ENCODE data around the gene UBE3A.

Gene UBE3A

GRCh38 chr15:25408428-25408827 is 30.4 kb downstream of the UBE3A start:
- TF ChIP-seq CTCF (IDR thresholded peaks at IDR 0.05; ENCODE audit: unreplicated experiment in 3 of 3), result no peak
- Mint-ChIP-seq H3K9me3 (peaks cover 5% of the 10 kb centered on the region), H3K27ac (no peak overlapping the region), H3K27me3 (ENCODE audit: low read depth) (no peaks in the 10 kb centered on the region), H3K4me3 (no peak overlapping the region), H3K36me3 (ENCODE audit: low read depth) (peaks cover 55% of the 10 kb centered on the region), H3K4me1 (peaks cover 6% of the 10 kb centered on the region)

- H3K27ac Mint-ChIP-seq, result no peak overlapping the region
- H3K4me1 Mint-ChIP-seq, result peaks cover 6% of the 10 kb centered on the region
- no peaks in the 10 kb centered on the region for H3K27me3 Mint-ChIP-seq (ENCODE audit: low read depth)
- H3K36me3 Mint-ChIP-seq (ENCODE audit: low read depth), result peaks cover 55% of the 10 kb centered on the region
- H3K9me3 Mint-ChIP-seq, result peaks cover 8% of the 10 kb centered on the region
- TF ChIP-seq CTCF (IDR thresholded peaks at IDR 0.05; ENCODE audit: unreplicated experiment in 3 of 3), result no peak
- H3K4me3 Mint-ChIP-seq, result no peak overlapping the region
These were observed 30.9 kb downstream of the UBE3A start for GRCh38 chr15:25407950-25408349.

GRCh38 chr15:25406846-25407245 is 32.0 kb downstream of the UBE3A start:
- Mint-ChIP-seq H3K4me1 (peaks cover 6% of the 10 kb centered on the region), H3K36me3 (ENCODE audit: low read depth) (peaks cover 58% of the 10 kb centered on the region), H3K27ac (peak overlapping the region in 1 of 3 experiments; percentile 12), H3K27me3 (ENCODE audit: low read depth) (no peaks in the 10 kb centered on the region), H3K4me3 (no peak overlapping the region), H3K9me3 (peaks cover 13% of the 10 kb centered on the region)
- no peak for TF ChIP-seq CTCF (IDR thresholded peaks at IDR 0.05; ENCODE audit: unreplicated experiment in 3 of 3)

- Mint-ChIP-seq H3K36me3 (ENCODE audit: low read depth) (peaks cover 64% of the 10 kb centered on the region), H3K27me3 (ENCODE audit: low read depth) (no peaks in the 10 kb centered on the region)
These were observed 32.6 kb downstream of the UBE3A start for GRCh38 chr15:25406261-25406660.

GRCh38 chr15:25403771-25404170 is 35.1 kb downstream of the UBE3A start:
- TF ChIP-seq CTCF (IDR thresholded peaks at IDR 0.05; ENCODE audit: unreplicated experiment in 3 of 3), result no peak
- peaks cover 83% of the 10 kb centered on the region for H3K36me3 Mint-ChIP-seq (ENCODE audit: low read depth)
- no peak overlapping the region for H3K4me3 Mint-ChIP-seq
- H3K9me3 Mint-ChIP-seq, result peaks cover 16% of the 10 kb centered on the region
- peaks cover 6% of the 10 kb centered on the region for H3K4me1 Mint-ChIP-seq
- H3K27me3 Mint-ChIP-seq (ENCODE audit: low read depth), result no peaks in the 10 kb centered on the region
- no peak overlapping the region for H3K27ac Mint-ChIP-seq

More at GRCh38 chr15:25406261-25406660, 32.6 kb downstream of the UBE3A start:
- no peak overlapping the region for H3K4me3 Mint-ChIP-seq
- H3K27ac Mint-ChIP-seq, result no peak overlapping the region
- TF ChIP-seq CTCF (IDR thresholded peaks at IDR 0.05; ENCODE audit: unreplicated experiment in 3 of 3), result no peak
- H3K4me1 Mint-ChIP-seq, result peaks cover 6% of the 10 kb centered on the region
- H3K9me3 Mint-ChIP-seq, result peaks cover 14% of the 10 kb centered on the region

GRCh38 chr15:25402342-25402741 is 36.5 kb downstream of the UBE3A start:
- H3K4me1 Mint-ChIP-seq, result peaks cover 6% of the 10 kb centered on the region
- peaks cover 96% of the 10 kb centered on the region for H3K36me3 Mint-ChIP-seq (ENCODE audit: low read depth)
- no peaks in the 10 kb centered on the region for H3K27me3 Mint-ChIP-seq (ENCODE audit: low read depth)
- H3K9me3 Mint-ChIP-seq, result peaks cover 16% of the 10 kb centered on the region
- no peak overlapping the region for H3K4me3 Mint-ChIP-seq
- no peak overlapping the region for H3K27ac Mint-ChIP-seq
- TF ChIP-seq CTCF (IDR thresholded peaks at IDR 0.05; ENCODE audit: unreplicated experiment in 3 of 3), result no peak
